ENCODE results near the gene SPATA25. TPM values are rescaled to one million over a fixed set of nuclear protein-coding genes. Genes with fewer than 3 reads are reported as not detected.
A peak's percentile ranks its signal among the peaks of the same experiment; 100 is the strongest.

The SPATA25 gene
- total RNA-seq, 2 experiments from 2014 or later: 0.90 to 1.0 TPM

DNA sequence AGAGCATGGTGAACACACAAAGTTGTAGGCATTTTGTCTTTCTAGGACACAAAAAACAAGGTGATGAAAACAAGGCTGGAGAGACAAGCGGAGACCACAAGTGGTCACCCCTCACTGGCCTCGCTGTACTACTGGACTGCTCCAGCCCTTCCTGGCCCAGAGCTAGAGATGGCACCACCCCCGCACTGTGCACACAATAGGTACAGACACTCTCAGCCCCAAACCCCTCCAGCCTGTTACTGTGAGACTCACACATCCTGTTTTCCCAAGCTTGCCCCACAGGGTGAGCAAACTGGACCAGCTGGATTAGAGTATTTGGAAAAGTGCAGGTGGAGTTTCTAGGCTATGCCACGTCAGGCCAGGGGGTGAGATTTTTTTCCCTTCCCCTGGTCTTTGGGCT lies 14.8 kb downstream of the SPATA25 start:
- Mint-ChIP-seq H3K4me3 (no peak overlapping the region), H3K36me3 (no peaks in the 10 kb centered on the region), H3K27me3 (no peaks in the 10 kb centered on the region), H3K9me3 (no peaks in the 10 kb centered on the region), H3K4me1 (no peaks in the 10 kb centered on the region), H3K27ac (no peak overlapping the region)
- no peak for DNase-seq

- Mint-ChIP-seq H3K27ac (no peak overlapping the region), H3K4me1 (no peaks in the 10 kb centered on the region), H3K4me3 (no peak overlapping the region), H3K27me3 (no peaks in the 10 kb centered on the region), H3K9me3 (no peaks in the 10 kb centered on the region), H3K36me3 (peaks cover 2% of the 10 kb centered on the region)
- DNase-seq: no peak
These were observed 19.6 kb downstream of the SPATA25 start for GRCh38 chr20:45867819-45868176.

DNA sequence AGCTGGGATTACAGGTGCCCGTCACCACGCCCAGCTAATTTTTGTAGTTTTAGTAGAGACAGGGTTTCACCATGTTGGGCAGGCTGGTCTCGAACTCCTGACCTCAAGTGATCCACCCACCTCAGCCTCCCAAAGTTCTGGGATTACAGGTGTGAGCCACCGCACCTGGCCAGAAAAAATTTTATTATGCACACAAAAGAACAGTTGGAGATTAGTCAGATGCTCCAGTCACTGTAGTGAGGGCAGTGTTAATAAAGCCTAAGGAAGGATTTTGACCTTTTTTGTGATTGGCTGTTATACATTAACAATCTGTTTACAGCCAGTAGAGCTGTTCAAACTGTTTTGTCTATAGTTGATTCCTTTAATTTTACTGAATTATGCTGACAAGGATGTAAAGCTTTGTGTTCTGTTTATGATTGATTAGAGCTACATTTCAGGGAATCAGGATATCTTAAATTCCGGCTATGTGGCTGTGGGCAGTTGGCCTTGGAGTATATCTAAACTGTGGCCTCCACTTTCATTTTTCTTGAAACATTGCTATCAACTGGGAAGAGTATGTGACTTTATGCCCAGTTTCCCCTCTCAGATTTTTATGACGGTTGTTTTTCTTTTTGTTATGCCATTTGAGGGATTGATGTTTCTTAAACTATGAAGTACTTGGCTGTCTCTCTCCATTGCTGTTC lies 20.1 kb downstream of the SPATA25 start:
- DNase-seq: no peak
- Mint-ChIP-seq H3K9me3 (no peaks in the 10 kb centered on the region), H3K36me3 (peaks cover 2% of the 10 kb centered on the region), H3K4me3 (no peak overlapping the region), H3K4me1 (no peaks in the 10 kb centered on the region), H3K27me3 (no peaks in the 10 kb centered on the region), H3K27ac (no peak overlapping the region)

DNA sequence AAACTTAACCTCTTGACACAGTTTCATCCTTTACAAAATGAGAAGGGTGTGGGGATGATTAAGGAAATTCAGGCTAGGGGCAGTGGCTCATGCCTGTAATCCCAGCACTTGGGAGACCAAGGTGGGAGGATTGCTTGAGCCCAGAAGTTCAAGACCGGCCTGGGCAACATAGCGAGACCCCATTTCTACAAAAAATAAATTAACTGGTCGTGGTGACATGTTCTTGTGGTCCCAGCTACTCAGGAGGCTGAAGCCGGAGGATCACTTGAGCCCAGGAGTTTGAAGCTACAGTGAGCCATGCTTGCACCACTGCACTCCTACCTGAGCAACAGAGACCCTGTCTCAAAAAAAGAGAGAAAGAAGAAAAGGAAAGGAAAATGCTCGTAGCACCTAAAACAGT lies 21.0 kb downstream of the SPATA25 start:
- Mint-ChIP-seq H3K9me3 (no peaks in the 10 kb centered on the region), H3K4me3 (no peak overlapping the region), H3K27me3 (no peaks in the 10 kb centered on the region), H3K27ac (no peak overlapping the region), H3K4me1 (no peaks in the 10 kb centered on the region), H3K36me3 (peaks cover 2% of the 10 kb centered on the region)
- no peak for DNase-seq

DNA sequence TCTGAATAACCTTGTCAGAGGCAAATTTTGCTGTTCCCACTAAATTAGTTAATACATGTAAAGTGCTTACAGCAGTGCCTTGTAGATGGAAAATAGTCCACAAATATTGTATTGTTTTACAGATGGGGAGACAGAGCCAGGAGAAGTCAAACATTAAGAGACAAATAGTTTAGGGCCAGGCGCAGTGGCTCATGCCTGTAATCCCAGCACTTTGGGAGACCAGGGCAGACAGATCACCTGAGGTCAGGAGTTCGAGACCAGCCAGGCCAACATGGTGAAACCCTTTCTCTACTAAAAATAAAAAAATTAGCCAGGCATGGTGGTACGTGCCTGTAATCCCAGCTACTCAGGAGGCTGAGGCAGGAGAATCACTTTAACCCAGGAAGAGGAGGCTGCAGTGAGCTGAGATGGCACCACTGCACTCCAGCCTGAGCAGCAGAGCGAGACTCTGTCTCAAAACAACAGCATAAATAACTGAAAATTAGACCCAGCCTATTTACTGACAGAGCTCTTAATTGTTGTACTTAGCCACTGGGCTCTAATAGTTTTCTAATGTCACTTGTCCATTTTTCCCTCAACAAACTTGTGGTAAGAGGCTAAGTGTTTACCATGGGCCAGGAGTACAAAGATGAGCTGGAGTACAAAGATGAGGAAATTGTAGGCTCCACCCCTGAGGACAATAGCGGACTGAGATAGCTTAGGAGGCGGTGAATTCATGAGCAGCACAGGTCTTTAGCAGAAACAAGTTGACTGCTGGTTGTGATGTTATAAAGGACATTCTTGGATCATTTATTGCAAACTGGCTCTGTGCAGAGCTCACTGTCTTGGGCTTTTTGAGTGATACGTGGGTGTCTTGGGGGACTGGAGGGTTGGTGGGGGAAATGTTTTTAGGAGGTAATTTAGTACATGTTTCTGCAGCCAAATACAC lies 23.6 kb downstream of the SPATA25 start:
- Mint-ChIP-seq H3K9me3 (no peaks in the 10 kb centered on the region), H3K4me3 (no peak overlapping the region), H3K36me3 (peaks cover 8% of the 10 kb centered on the region), H3K4me1 (peaks cover 10% of the 10 kb centered on the region), H3K27me3 (no peaks in the 10 kb centered on the region), H3K27ac (no peak overlapping the region)
- no peak for DNase-seq

DNA sequence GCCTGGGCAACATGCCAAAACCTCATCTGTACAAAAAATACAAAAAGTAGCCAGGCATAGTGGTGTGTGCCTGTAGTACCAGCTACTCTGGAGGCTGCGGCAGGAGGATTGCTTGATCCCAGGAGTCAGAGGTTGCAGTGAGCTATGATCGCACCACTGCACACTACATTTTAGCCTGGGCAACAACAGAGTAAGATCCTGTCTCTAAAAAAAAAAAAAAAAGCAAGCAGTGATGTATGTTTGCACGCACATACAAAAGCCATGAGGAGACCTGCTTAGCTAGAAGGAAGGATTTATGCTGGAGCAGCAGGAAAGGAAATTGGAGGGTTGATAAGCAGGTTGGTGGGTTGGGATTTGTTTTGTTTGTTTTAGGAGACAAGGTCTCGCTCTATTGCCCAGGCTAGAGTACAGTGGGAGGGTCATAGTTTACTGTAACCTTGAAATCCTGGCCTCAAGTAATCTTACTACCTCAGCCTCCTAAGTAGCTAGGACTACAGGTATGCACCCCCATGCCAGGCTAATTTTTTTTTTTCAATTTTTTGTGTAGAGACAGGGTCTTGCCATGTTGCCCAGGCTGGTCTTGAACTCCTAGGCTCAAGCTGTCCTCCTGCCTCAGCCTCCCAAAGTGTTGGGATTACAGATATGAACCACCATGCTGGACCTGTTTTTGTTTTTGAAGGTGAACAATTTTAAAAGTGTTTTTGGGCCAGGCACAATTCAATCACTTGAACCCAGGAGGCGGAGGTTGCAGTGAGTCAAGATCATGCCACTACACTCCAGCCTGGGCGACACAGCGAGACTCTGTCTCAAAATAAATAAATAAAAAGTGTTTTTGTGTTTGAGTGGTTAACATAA lies 26.0 kb downstream of the SPATA25 start:
- Mint-ChIP-seq H3K27ac (no peak overlapping the region), H3K36me3 (peaks cover 8% of the 10 kb centered on the region), H3K9me3 (no peaks in the 10 kb centered on the region), H3K27me3 (no peaks in the 10 kb centered on the region), H3K4me3 (no peak overlapping the region), H3K4me1 (peaks cover 24% of the 10 kb centered on the region)
- DNase-seq: no peak

DNA sequence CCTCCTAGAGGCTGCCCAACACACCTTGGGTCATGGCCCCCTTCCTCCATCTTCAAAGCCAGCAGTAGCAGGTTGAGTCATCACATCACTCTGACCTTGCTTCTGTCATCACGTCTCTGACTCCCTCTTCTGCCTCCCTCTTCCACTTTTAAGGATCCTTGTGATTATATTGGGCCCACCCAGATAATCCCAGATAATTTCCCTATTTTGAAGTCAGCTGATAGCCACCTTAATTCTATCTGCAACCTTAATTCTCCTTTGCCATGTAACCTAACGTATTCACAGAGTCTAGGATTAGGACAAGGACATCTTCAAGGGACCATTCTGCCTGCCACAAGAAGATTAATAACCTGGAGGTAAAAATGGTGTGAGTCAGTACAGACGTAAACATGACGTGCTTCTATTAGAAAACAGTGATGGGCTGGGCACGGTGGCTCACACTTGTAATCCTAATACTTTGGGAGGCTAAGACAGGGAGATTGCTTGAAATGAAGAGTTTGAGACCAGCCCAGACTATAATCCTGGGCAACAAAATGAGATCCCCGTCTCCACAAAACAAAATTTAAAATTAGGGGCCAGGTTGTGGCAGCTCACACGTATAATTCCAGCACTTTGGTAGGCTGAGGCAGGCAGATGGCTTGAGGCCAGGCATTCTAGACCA lies 26.7 kb downstream of the SPATA25 start:
- Mint-ChIP-seq H3K36me3 (peaks cover 8% of the 10 kb centered on the region), H3K4me1 (peaks cover 26% of the 10 kb centered on the region), H3K9me3 (no peaks in the 10 kb centered on the region), H3K4me3 (no peak overlapping the region), H3K27ac (no peak overlapping the region), H3K27me3 (no peaks in the 10 kb centered on the region)
- DNase-seq: no peak

DNA sequence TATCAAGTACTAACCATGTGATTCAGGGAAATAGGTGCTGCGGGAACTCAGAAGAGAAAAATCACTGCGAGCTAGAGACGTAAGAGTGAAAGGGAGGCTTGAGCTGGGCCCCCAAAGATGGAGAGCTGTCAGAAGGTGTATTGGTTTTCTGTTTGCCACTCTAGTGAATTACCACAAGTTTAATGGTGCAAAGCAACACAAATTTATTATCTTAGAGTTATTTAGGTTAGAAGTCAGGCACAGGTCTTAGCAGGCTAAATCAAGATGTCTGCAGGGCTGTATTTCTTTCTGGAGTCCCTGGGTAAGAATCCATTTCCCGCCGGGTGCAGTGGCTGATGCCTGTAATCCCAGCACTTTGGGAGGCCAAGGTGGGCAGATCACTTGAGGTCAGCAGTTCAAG lies 27.5 kb downstream of the SPATA25 start:
- H3K9me3 Mint-ChIP-seq: no peaks in the 10 kb centered on the region
- H3K4me1 Mint-ChIP-seq: peaks cover 31% of the 10 kb centered on the region
- no peak overlapping the region for H3K4me3 Mint-ChIP-seq
- no peaks in the 10 kb centered on the region for H3K27me3 Mint-ChIP-seq
- H3K36me3 Mint-ChIP-seq: peaks cover 8% of the 10 kb centered on the region
- H3K27ac Mint-ChIP-seq: no peak overlapping the region
- DNase-seq: no peak

DNA sequence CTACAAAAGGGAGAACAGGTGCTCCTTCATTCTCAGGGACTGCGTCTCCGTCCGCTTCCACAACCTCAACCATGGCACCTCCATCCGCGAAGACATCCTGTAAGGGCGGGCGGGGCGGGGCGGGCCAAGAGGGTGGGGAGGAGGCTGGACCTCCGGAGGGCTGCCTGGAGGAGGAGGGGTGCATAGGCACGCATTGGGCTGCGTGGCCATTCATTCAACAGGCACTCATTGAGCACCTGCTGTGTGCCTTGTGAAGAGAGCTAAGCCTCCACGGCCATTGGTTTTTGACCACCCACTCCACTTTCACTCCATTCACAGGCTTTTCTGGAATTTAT lies 29.6 kb downstream of the SPATA25 start:
- peaks cover 42% of the 10 kb centered on the region for H3K4me1 Mint-ChIP-seq
- peak; percentile 58 for DNase-seq

DNA sequence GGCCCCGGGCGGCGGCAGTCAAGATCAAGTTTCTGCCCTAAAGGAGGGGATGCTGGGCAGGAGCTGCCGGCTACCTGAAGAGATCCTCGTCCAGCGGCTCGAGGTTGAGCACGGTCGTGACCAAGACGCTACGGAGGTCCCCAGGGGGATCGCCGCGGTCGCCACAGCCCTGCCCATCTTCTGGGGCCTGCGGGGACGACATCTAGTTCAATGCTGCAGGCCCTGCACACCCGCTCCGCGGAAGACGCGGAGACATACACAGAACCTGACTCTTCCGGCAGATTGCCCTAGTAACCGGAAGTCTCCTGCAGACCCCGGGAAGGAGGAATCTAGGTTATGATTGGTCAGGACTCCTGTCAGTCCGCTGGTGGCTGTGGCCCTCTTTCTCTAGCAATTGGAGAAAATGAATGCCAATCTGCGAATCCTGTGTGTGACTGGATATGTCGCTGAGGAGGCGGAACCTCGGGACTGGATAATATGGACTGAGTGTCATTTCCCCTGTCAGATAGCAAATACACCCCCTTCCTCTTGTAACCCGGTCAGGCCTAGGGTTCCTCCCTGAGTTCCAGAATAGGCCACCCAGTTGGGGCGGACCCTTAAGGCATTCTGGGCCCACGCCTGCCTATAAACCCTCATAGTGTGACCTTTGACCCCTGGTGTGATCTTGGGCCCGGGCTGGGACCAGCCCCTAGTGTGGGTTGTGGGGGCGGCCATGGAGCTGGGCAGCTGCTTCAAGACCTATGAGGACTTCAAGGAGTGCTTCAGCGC lies 30.1 kb downstream of the SPATA25 start, which contains the start of the genes ACOT8 and ZSWIM3:
ACOT8 (minus strand) TSS at position 279 of the 768 bp plus-strand sequence; CDS start at position 202, 77 bp downstream.
ZSWIM3 (plus strand) TSS at position 501 of the 768 bp plus-strand sequence; CDS start at position 713, 212 bp downstream.
- no peaks in the 10 kb centered on the region for H3K9me3 Mint-ChIP-seq
- H3K36me3 Mint-ChIP-seq: peaks cover 6% of the 10 kb centered on the region
- H3K27me3 Mint-ChIP-seq: no peaks in the 10 kb centered on the region
- peaks cover 42% of the 10 kb centered on the region for H3K4me1 Mint-ChIP-seq
- peak within 1 kb of the TSS; percentile 96 for H3K4me3 Mint-ChIP-seq
- H3K27ac Mint-ChIP-seq: peak within 1 kb of the TSS; percentile 98
- peak; percentile 91 for DNase-seq

More for the DNA sequence above, 29.6 kb downstream of the SPATA25 start:
- Mint-ChIP-seq H3K36me3 (peaks cover 6% of the 10 kb centered on the region), H3K27ac (peak overlapping the region; percentile 98), H3K4me3 (peak overlapping the region; percentile 96), H3K9me3 (no peaks in the 10 kb centered on the region), H3K27me3 (no peaks in the 10 kb centered on the region)

- Mint-ChIP-seq H3K9me3 (no peaks in the 10 kb centered on the region), H3K4me3 (no peak overlapping the region), H3K36me3 (peaks cover 10% of the 10 kb centered on the region), H3K4me1 (peaks cover 29% of the 10 kb centered on the region), H3K27me3 (no peaks in the 10 kb centered on the region), H3K27ac (no peak overlapping the region)
- no peak for DNase-seq
These were observed 33.9 kb downstream of the SPATA25 start for GRCh38 chr20:45853484-45853883.

- Mint-ChIP-seq H3K27ac (no peak overlapping the region), H3K36me3 (peaks cover 10% of the 10 kb centered on the region), H3K4me1 (peaks cover 20% of the 10 kb centered on the region), H3K9me3 (no peaks in the 10 kb centered on the region), H3K4me3 (no peak overlapping the region), H3K27me3 (no peaks in the 10 kb centered on the region)
- DNase-seq: no peak
These were observed 35.1 kb downstream of the SPATA25 start for GRCh38 chr20:45852326-45852725.

- DNase-seq: no peak
- no peaks in the 10 kb centered on the region for H3K27me3 Mint-ChIP-seq
- peaks cover 10% of the 10 kb centered on the region for H3K36me3 Mint-ChIP-seq
- no peaks in the 10 kb centered on the region for H3K9me3 Mint-ChIP-seq
- peaks cover 19% of the 10 kb centered on the region for H3K4me1 Mint-ChIP-seq
- H3K27ac Mint-ChIP-seq: no peak overlapping the region
- H3K4me3 Mint-ChIP-seq: no peak overlapping the region
These were observed 35.9 kb downstream of the SPATA25 start for GRCh38 chr20:45851501-45851900.

GRCh38 chr20:45850926-45851325 lies 36.5 kb downstream of the SPATA25 start:
- no peak for DNase-seq
- peaks cover 18% of the 10 kb centered on the region for H3K4me1 Mint-ChIP-seq
- H3K4me3 Mint-ChIP-seq: no peak overlapping the region

More at GRCh38 chr20:45850926-45851325, 36.5 kb downstream of the SPATA25 start:
- peaks cover 10% of the 10 kb centered on the region for H3K36me3 Mint-ChIP-seq
- no peaks in the 10 kb centered on the region for H3K27me3 Mint-ChIP-seq
- no peak overlapping the region for H3K27ac Mint-ChIP-seq
- no peaks in the 10 kb centered on the region for H3K9me3 Mint-ChIP-seq

Data from activated naive CD8-positive, alpha-beta T cell treated with anti-CD3 and anti-CD28 coated beads for 36 hours (primary cell).